Thymus (tissue), 11 donors: ENCODE measurements around the gene COX19. TPM values are rescaled to one million over a fixed set of nuclear protein-coding genes. Genes with fewer than 3 reads are reported as not detected.
"Not testable (repeated sequence)": the region's sequence is repeated elsewhere in the genome, so short reads cannot be mapped to it uniquely, and the experiment has no call there.

ENCODE experiments used
- DNase-seq, 9 donors: peaks; one replicate each; pipeline ENCODE4 v3.0.0-alpha.2; 2013; ENCODE audit warnings: low spot score in 9 of 9, low read depth in 6 of 9, missing footprints in 1 of 9
- H3K27ac ChIP-seq, 2 donors: one replicate each; pipeline ENCODE4 v1.5.1; 2013; ENCODE audit warnings: control low read depth in 1 of 2, low read depth in 1 of 2, low read length in 1 of 2, mild to moderate bottlenecking in 1 of 2, moderate library complexity in 1 of 2
- H3K27me3 ChIP-seq, 2 donors: one replicate each; pipeline ENCODE4 v1.5.1; 2013; ENCODE audit warnings: low read length in 1 of 2; ENCODE audit not compliant: control insufficient read depth in 2 of 2, insufficient read depth in 1 of 2
- H3K36me3 ChIP-seq, 2 donors: one replicate each; pipeline ENCODE4 v1.5.1; 2013; ENCODE audit warnings: low read length in 1 of 2, mild to moderate bottlenecking in 1 of 2, moderate library complexity in 1 of 2; ENCODE audit not compliant: control insufficient read depth in 2 of 2, insufficient read depth in 2 of 2
- H3K4me1 ChIP-seq, 2 donors: one replicate each; pipeline ENCODE4 v1.5.1; 2013; ENCODE audit warnings: low read length in 2 of 2; ENCODE audit not compliant: control insufficient read depth in 2 of 2, insufficient read depth in 2 of 2
- H3K4me3 ChIP-seq, 2 donors: one replicate each; pipeline ENCODE4 v1.5.1; 2013; ENCODE audit warnings: low read length in 2 of 2, control low read depth in 1 of 2, mild to moderate bottlenecking in 1 of 2
- H3K9me3 ChIP-seq, 2 donors: one replicate each; pipeline ENCODE4 v1.5.1; 2013; ENCODE audit warnings: low read length in 1 of 2, mild to moderate bottlenecking in 1 of 2; ENCODE audit not compliant: control insufficient read depth in 2 of 2, insufficient read depth in 1 of 2
- WGBS: extraction: QIAGEN DNeasy Blood & Tissue Kit; methylation state at CpG from one replicate; pipeline ENCODE4 v1.1.7; 2013; 5-methylcytosine and 5-hydroxymethylcytosine counted together
- polyA plus RNA-seq: library from polyadenylated mRNA; stranded (reverse); fragments of 200-250 nt; gene quantifications from one replicate; pipeline ENCODE4 v1.2.3, GENCODE V29; 2013
- total RNA-seq: library from RNA; stranded (reverse); fragments of 120-200 nt; gene quantifications from one replicate; pipeline ENCODE4 v1.2.4, GENCODE V29; 2013
- donor health status: healthy.

COX19 gene
- total and polyA plus RNA-seq, 2 donors, result 6.9 to 11.6 TPM

DNA sequence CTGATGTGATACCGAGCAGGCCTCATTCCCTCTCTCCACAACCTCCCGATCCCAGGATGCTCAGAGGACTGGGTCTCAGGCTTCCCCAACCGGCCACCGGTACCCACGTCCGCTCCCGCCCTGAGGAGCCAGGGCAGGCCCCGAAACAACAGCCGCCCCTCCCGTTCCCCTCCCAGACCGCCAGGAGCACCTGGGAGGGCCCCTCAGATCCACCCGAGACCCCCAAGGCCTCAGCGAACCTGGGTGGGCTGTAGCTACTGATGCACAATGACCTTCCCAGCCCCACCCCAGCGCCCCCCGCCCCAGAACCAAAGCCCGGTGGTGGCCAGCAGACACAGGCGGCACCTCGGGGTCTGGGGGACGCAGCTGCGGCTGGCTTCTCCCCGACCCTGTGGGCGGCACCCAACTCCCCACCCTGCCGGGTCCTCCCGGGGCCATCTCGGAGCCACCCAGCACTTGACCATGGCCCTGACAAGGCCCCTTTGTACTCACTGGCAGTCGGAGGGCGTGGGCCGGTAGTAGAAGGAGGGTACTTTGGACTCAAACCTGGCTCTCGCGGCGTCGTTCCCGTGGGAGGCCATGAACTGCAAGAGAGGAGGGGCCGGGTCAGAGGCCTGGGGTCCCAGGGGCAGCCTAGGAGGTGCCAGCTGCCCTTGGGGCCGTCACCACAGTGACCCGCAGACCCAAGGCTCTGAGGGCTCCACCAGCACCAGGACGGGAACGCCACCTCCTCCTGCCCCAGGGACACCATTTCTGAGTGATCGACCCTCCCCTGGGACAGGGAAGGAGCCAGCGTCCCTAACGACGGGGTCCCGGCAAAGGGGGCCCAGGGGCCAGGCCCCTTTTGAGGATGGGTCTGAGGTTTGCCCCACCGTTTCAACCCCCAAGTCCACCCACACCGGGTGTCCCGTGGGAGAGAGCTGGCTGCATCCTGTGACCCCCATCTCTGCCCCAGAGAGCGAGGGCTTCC lies 49.0 kb downstream of the COX19 start:
- Histone ChIP-seq H3K27me3 (peaks cover 0 to 11% of the 10 kb centered on the region in 2 donors), H3K4me1 (peaks cover 26 to 37% of the 10 kb centered on the region in 2 donors), H3K36me3 (no peaks in the 10 kb centered on the region), H3K27ac (no peak overlapping the region), H3K4me3 (no peak overlapping the region), H3K9me3 (peaks cover 0 to under 1% of the 10 kb centered on the region in 2 donors)
- 93% methylated on average over 47 of the region's 47 CpGs for WGBS
- no peak for DNase-seq

DNA sequence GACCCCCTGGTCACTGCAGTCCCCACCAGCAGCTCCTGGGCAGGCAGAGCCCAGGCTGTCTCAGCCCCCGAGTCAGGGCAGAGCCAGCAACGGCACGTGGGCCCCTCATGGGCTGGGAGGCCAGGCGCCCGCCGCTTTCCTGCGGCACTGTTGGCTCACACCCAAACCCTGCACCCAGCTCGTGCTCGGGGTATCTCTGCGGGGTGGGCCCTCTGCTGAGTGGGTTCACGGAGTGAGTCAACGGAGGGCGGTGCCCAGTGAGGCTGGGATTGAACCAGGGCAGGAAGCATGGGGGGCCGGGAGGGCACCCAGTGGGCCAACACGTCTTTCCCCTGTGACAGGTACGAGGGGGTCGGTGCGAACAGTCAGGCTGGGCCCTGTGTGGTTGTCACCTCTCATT lies 49.7 kb downstream of the COX19 start:
- H3K36me3 ChIP-seq, result no peaks in the 10 kb centered on the region
- H3K9me3 ChIP-seq, result peaks cover 0 to 6% of the 10 kb centered on the region in 2 donors
- no peak for DNase-seq
- H3K27me3 ChIP-seq, result peaks cover 0 to 11% of the 10 kb centered on the region in 2 donors
- whole genome bisulfite sequencing, result 36% methylated on average over 18 of the region's 18 CpGs
- H3K4me3 ChIP-seq, result no peak overlapping the region
- H3K27ac ChIP-seq, result peak overlapping the region in 1 of 2 donors; percentile 33
- peaks cover 26 to 44% of the 10 kb centered on the region in 2 donors for H3K4me1 ChIP-seq

DNA sequence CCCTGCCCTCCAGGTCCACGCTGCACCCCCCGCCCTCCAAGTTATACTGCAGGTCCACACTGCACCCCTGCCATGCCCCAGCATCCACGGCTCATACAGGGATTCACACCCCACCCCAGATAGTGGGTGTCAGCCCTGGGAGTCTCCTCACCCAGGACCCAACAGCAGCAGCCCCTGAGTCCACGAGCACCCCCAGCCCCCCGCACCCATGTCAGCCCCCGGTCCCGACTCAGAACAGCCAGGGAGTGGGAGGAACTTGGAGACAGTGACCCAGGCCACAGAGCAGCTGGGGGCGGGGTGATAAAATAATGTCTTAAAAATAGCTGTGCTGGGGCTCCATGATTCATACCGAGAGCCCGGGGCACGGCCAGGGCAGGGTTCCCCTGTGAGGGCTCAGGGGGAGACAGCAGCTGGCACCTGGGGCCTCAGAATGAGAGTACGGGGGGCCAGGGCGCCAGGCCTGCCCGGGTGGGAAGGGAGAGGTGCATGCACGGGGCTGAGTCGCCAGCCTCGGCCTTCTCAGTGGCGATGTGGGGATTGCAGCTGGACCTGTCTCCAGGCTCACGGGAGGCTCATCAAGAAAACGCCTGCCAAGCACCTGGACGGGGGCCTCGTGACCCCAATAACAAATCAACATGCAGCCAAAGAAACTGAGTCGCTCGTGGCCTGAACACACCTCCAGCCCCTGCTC lies 50.7 kb downstream of the COX19 start:
- Histone ChIP-seq H3K27ac (no peak overlapping the region), H3K9me3 (peaks cover 0 to 6% of the 10 kb centered on the region in 2 donors), H3K27me3 (peaks cover 0 to 11% of the 10 kb centered on the region in 2 donors), H3K4me3 (no peak overlapping the region), H3K4me1 (peaks cover 26 to 44% of the 10 kb centered on the region in 2 donors), H3K36me3 (no peaks in the 10 kb centered on the region)
- peak in 1 of 9 donors; percentile 30 for DNase-seq
- 54% methylated on average over 24 of the region's 24 CpGs for WGBS

DNA sequence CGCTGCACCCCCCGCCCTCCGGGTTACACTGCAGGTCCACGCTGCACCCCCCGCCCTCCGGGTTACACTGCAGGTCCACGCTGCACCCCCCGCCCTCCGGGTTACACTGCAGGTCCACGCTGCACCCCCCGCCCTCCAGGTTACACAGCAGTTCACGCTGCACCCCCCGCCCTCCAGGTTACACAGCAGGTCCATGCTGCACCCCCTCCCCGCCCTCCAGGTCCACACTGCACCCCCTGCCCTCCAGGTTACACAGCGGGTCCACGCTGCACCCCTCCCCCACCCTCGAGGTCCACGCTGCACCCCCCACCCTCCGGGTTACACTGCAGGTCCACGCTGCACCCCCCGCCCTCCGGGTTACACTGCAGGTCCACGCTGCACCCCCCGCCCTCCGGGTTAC lies 51.3 kb downstream of the COX19 start:
- H3K27ac ChIP-seq, H3K4me3 ChIP-seq, H3K27me3 ChIP-seq, H3K36me3 ChIP-seq, DNase-seq, H3K9me3 ChIP-seq: not testable (repeated sequence)
- H3K4me1 ChIP-seq, result peaks cover 26 to 44% of the 10 kb centered on the region in 2 donors
- 76% methylated on average over 24 of the region's 25 CpGs for WGBS

DNA sequence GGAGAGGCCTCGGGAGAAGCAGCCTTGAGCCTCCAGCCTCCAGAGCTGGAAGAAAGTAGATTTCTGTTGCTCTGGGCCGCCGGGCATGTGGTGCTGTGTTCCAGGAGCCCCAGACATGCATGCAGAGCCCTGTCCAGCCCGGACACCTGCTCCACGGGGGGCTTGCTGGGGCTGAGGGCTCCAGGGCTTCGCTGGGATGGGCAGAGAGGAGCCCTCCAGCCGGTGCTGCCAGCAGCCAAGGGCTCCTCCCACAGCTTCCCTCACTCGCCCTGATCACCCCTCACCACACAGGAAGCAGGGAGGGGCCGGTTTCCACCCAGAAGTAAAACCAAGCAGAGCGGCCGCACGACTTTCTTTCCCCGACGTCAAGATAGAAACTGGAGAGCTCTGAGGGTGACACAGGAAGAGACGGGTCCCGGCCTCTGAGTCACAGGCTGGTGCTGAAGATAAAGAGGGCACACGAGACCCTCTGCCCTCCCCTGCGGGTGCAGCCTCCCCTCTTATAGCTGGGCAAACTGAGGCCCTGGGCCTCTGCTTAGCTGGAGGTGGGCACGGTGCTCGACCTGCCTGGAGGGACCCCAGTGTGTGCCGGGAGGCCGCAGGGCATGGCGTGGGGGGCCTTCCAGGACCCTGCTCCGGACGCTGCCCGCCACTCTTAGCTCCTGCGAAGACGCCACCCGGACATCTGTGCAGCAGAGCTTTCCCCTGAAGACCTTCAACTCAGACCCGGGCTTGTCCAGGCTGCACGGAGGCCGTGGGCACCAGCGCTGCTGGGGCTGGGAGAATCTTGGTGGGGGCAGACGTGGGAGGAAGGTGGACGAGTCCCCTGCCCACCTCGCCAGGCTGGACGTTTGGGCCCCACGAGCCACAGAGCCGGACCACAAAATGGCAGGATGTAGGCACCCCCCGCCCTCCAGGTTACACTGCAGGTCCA lies 52.0 kb downstream of the COX19 start:
- peak overlapping the region; percentile 88 to 94 for H3K27ac ChIP-seq
- 38% methylated on average over 40 of the region's 40 CpGs for WGBS
- peaks cover 26 to 40% of the 10 kb centered on the region in 2 donors for H3K4me1 ChIP-seq
- peaks cover 0 to 4% of the 10 kb centered on the region in 2 donors for H3K27me3 ChIP-seq
- DNase-seq, result peak; percentile 68 to 96 (median 82)
- H3K36me3 ChIP-seq, result no peaks in the 10 kb centered on the region
- peak overlapping the region; percentile 39 to 44 for H3K4me3 ChIP-seq
- H3K9me3 ChIP-seq, result peaks cover 0 to 6% of the 10 kb centered on the region in 2 donors

DNA sequence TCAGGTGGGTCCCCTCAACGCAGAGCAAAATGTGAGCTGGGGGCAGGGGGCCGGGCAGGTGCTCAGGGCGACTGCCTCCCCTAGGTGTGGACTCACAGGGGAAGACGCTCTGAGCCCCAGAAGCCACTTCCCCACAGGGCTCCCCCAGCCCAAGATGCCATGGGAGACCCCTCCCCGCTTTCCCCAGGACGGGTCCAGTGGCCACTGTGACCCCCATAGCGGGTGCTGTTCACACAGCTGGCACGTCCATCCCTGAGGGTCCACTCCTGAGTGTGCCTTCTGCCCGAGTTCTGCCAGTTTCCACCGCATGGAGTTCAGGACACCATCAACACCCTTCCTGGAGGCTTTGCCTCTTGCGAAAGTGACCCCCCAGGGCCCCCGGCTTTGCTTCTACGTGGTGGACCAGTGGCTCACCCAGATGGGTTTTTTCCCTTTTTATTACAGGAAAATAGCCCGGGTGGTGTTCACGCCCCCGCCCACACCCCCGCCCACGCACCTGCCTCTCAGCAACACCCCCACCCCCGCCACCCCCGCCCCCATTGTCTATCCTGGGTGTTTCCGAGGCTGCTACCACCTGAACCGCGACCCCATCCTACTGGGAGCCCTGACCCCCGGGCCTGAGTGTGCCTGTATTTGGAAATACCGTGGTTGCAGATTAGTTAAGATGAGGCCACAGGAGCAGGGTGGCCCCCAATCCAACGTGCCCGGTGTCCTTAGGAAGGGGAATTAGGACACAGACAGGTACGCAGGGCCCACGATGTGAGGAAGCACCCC lies 52.8 kb downstream of the COX19 start:
- WGBS, result 51% methylated on average over 29 of the region's 29 CpGs
- Histone ChIP-seq H3K27me3 (no peaks in the 10 kb centered on the region), H3K4me3 (peak overlapping the region; percentile 39 to 44), H3K36me3 (no peaks in the 10 kb centered on the region), H3K9me3 (peaks cover 0 to 6% of the 10 kb centered on the region in 2 donors), H3K4me1 (peaks cover 26 to 39% of the 10 kb centered on the region in 2 donors), H3K27ac (peak overlapping the region; percentile 88 to 94)
- DNase-seq, result no peak

DNA sequence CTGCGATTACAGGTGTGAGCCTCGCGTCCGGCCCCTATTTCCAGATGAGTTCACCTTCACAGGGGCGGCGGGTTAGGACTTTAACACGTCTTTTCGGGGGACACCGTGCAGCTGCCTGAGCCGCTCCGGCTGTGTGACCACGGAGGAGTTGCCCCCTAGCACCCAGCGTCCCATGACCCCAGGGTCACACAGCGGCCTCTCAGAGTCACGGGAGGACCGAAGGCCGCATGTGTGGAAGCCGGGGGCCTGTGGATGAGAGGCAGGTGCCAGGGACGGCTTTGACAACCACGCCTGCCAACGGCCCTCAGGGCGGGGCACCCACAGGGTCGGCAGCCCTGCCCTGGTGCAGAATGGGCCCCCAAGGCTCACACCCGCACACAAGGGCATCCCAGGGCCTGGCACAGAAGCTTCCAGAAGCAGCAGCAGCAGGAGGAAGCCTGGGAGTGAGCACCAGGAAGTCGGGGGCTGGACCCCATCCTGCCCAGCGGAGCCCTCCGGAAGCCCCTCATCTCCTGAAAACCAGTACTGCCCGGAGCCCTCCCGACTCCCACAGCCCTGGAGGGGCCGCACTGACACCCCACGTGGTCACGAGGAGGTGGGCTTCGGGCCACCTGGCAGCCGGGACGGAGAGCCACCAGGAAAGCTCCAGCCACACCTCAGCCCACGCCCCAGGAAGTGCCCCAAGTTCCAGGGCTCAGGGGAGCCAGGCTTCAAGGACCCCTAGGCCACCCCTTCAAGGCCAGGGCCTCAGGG lies 53.6 kb downstream of the COX19 start:
- peaks cover 0 to 6% of the 10 kb centered on the region in 2 donors for H3K9me3 ChIP-seq
- DNase-seq, result peak in 1 of 9 donors; percentile 33
- H3K27ac ChIP-seq, result no peak overlapping the region
- no peak overlapping the region for H3K4me3 ChIP-seq
- WGBS, result 66% methylated on average over 36 of the region's 36 CpGs
- H3K27me3 ChIP-seq, result no peaks in the 10 kb centered on the region
- H3K4me1 ChIP-seq, result peaks cover 26 to 39% of the 10 kb centered on the region in 2 donors
- no peaks in the 10 kb centered on the region for H3K36me3 ChIP-seq
